Measurements from ENCODE around the gene TMA7B. TPM values are rescaled to one million over a fixed set of nuclear protein-coding genes. Genes with fewer than 3 reads are reported as not detected.
"Not testable (repeated sequence)": the region's sequence is repeated elsewhere in the genome, so short reads cannot be mapped to it uniquely, and the experiment has no call there.

TMA7B gene
- total RNA-seq, 4 donors from 2014 or later, result not detected

GRCh38 chr22:39990686-39991085 lies 30.5 kb downstream of the TMA7B start:
- Histone ChIP-seq H3K4me3 (no peak overlapping the region), H3K36me3 (no peaks in the 10 kb centered on the region), H3K27ac (no peak overlapping the region), H3K27me3 (peaks cover 39% of the 10 kb centered on the region), H3K9me3 (no peaks in the 10 kb centered on the region), H3K4me1 (peaks cover 0 to 8% (median 3%) of the 10 kb centered on the region in 3 donors)
- no peak for TF ChIP-seq POLR2A (IDR thresholded peaks at IDR 0.05)
- TF ChIP-seq CTCF (IDR thresholded peaks at IDR 0.05), result no peak
- TF ChIP-seq POLR2AphosphoS5 (IDR thresholded peaks at IDR 0.05), result no peak
- no peak for TF ChIP-seq EP300 (IDR thresholded peaks at IDR 0.05)
- WGBS, 2 donors (ENCODE audit: low coverage in 1 of 2), result 84 to 100% methylated on average over 3 of the region's 3 CpGs
- no peak for ATAC-seq

- TF ChIP-seq POLR2A (IDR thresholded peaks at IDR 0.05) (no peak), EP300 (IDR thresholded peaks at IDR 0.05) (no peak), POLR2AphosphoS5 (IDR thresholded peaks at IDR 0.05) (no peak), CTCF (IDR thresholded peaks at IDR 0.05) (no peak)
- WGBS, 2 donors (ENCODE audit: low coverage in 1 of 2), result 83 to 88% methylated on average over 6 to 9 of the region's 9 CpGs
- Histone ChIP-seq H3K9me3 (no peaks in the 10 kb centered on the region), H3K27me3 (peaks cover 42% of the 10 kb centered on the region), H3K27ac (no peak overlapping the region), H3K4me1 (peaks cover 0 to 8% (median 3%) of the 10 kb centered on the region in 3 donors), H3K36me3 (no peaks in the 10 kb centered on the region), H3K4me3 (no peak overlapping the region)
- ATAC-seq, result no peak
Measured at GRCh38 chr22:39991159-39991860, 31.1 kb downstream of the TMA7B start.

DNA sequence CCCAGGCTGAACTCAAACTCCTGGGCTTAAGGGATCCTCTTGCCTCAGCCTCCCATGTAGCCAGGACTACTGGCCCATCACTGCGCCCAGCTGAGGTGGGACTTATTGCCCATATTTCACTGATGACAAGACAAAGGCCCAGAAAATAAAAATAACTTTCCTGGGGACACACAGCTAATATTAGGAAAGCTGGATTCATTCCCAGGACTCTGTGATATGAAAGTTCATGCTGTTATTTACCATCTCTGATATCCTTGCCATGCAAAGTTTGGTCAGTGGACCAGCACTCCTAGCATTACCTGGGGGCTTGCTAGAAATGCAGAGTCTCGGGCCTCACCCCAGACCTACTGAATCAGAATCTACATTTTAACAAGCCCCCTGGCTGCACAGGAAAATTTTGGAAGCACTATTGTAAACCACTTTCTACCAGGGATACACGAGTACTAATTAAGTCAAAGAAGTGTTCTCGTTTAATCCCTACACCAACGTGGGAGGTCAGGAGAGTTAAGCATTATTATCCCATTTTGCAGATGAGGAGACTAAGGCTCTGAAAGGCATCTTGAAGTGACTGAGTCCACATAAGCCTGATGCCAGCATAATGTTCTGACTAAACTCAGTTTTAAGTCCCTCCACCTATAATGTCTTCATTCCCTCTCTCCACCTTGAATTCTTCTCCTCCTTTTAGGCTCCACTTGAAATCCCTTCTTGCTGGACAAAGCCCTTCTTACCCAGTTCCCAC lies 32.1 kb downstream of the TMA7B start:
- H3K9me3 ChIP-seq, result no peaks in the 10 kb centered on the region
- H3K27me3 ChIP-seq, result peaks cover 47% of the 10 kb centered on the region
- no peak for TF ChIP-seq POLR2AphosphoS5 (IDR thresholded peaks at IDR 0.05)
- TF ChIP-seq EP300 (IDR thresholded peaks at IDR 0.05), result no peak
- TF ChIP-seq POLR2A (IDR thresholded peaks at IDR 0.05), result no peak
- TF ChIP-seq CTCF (IDR thresholded peaks at IDR 0.05), result no peak
- no peak overlapping the region for H3K4me3 ChIP-seq
- no peak overlapping the region for H3K27ac ChIP-seq
- ATAC-seq, result no peak
- peaks cover 0 to 8% (median 3%) of the 10 kb centered on the region in 3 donors for H3K4me1 ChIP-seq
- 87 to 92% methylated on average over 2 to 4 of the region's 5 CpGs for WGBS, 2 donors (ENCODE audit: low coverage in 1 of 2)
- H3K36me3 ChIP-seq, result no peaks in the 10 kb centered on the region

GRCh38 chr22:39992894-39993293 lies 32.7 kb downstream of the TMA7B start:
- not testable (repeated sequence) for H3K4me3 ChIP-seq, H3K36me3 ChIP-seq, H3K9me3 ChIP-seq, H3K27ac ChIP-seq, ATAC-seq
- Histone ChIP-seq H3K27me3 (peaks cover 53% of the 10 kb centered on the region), H3K4me1 (peaks cover 0 to 13% (median 3%) of the 10 kb centered on the region in 3 donors)
- WGBS, 2 donors (ENCODE audit: low coverage in 1 of 2), result 83 to 91% methylated on average over 4 to 7 of the region's 7 CpGs

DNA sequence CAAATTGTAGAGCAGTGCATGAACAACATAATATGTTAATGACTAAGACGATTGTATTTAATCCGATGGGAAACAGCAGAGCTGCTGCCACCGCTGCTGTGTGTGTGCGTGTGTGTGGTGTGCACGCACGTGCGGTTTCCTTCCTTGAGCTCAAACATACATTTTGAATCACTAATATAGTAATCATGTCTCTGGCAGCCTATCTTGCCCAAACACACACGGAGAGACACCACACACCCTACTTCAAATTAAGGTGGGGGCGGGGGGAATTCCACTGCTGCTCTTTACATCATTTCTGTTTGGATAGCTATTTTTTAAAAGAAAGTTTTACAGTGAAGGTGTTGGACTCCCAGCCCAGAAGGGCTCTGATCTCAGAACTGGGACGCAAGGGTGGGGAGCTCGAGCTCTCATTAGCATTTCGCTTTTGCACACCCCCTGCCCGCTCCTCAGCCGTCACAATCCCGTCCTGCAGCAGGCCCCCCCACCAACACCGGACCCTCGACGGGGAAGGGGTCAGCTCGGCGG lies 33.9 kb downstream of the TMA7B start:
- Histone ChIP-seq H3K4me3 (peak overlapping the region in 1 of 2 donors; percentile 30), H3K27ac (no peak overlapping the region), H3K9me3 (no peaks in the 10 kb centered on the region), H3K36me3 (no peaks in the 10 kb centered on the region), H3K4me1 (peaks cover 0 to 25% (median 3%) of the 10 kb centered on the region in 3 donors), H3K27me3 (peaks cover 59% of the 10 kb centered on the region)
- ATAC-seq, result no peak
- no peak for TF ChIP-seq CTCF (IDR thresholded peaks at IDR 0.05)
- 70 to 87% methylated on average over 9 of the region's 20 CpGs for WGBS, 2 donors (ENCODE audit: low coverage in 1 of 2)

Data from gastroesophageal sphincter (tissue), 4 donors.